ENCODE data around the gene MED13L.

The MED13L gene

GRCh38 chr12:115934046-115934445 is 343.4 kb downstream of the MED13L start:
- H3K27ac ChIP-seq (ENCODE audit: poor library complexity, severe bottlenecking) = no peak overlapping the region
- no peak overlapping the region for H3K4me3 ChIP-seq (ENCODE audit: severe bottlenecking)
- no peaks in the 10 kb centered on the region for H3K27me3 ChIP-seq (ENCODE audit: insufficient read depth, poor library complexity, severe bottlenecking)
- H3K9me3 ChIP-seq (ENCODE audit: severe bottlenecking) = peaks cover under 1% of the 10 kb centered on the region
- DNase-seq (ENCODE audit: low spot score) (no peak), ATAC-seq (ENCODE audit: low read depth) (no peak)
- no peaks in the 10 kb centered on the region for H3K36me3 ChIP-seq (ENCODE audit: low read depth)
- TF ChIP-seq, protein P1, sequence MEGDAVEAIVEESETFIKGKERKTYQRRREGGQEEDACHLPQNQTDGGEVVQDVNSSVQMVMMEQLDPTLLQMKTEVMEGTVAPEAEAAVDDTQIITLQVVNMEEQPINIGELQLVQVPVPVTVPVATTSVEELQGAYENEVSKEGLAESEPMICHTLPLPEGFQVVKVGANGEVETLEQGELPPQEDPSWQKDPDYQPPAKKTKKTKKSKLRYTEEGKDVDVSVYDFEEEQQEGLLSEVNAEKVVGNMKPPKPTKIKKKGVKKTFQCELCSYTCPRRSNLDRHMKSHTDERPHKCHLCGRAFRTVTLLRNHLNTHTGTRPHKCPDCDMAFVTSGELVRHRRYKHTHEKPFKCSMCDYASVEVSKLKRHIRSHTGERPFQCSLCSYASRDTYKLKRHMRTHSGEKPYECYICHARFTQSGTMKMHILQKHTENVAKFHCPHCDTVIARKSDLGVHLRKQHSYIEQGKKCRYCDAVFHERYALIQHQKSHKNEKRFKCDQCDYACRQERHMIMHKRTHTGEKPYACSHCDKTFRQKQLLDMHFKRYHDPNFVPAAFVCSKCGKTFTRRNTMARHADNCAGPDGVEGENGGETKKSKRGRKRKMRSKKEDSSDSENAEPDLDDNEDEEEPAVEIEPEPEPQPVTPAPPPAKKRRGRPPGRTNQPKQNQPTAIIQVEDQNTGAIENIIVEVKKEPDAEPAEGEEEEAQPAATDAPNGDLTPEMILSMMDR (IDR thresholded peaks at IDR 0.05; ENCODE audit: poor library complexity, severe bottlenecking) = no peak
- no peaks in the 10 kb centered on the region for H3K4me1 ChIP-seq (ENCODE audit: insufficient read depth, poor library complexity, severe bottlenecking)

DNA sequence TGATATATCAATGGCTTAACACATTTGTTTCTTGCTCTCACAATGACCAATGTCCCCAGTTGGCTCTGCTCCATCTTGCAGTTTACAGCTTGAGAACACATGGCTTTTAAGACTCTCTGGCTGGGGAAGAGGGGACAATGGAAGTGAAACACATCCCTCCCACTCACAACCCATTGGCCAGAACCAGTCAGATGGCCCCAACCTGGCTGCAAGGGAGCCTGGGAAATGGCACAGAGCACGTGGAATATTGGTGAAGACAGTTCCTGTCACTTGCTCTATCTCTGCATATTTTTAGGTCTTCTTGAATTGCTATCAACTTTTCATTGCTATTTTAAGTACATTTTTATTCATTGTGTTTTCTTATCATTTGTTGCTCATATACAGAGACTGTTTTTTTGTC is 345.4 kb downstream of the MED13L start:
- ATAC-seq (ENCODE audit: low read depth) (no peak), DNase-seq (ENCODE audit: low spot score) (no peak)

DNA sequence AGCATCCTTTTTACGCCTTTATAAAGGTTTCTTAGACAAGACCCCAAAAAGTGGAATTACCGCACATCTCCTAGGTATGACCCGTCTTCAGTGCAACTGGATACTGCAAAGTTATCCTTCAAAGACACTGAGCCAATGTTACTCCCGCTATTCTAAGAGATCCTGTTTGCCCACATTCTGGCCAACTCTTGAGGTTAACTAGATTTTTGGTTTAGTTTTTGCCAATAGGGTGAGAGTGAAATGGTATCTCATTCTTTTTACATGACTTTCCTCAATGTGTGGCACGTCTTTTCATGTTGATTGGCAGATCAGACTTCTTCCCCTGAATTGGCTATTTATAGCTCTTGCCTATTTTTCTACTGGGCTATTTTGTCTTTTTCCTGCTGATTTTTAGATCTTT is 347.2 kb downstream of the MED13L start:
- Histone ChIP-seq H3K4me3 (ENCODE audit: severe bottlenecking) (no peak overlapping the region), H3K9me3 (ENCODE audit: severe bottlenecking) (no peaks in the 10 kb centered on the region), H3K36me3 (ENCODE audit: low read depth) (no peaks in the 10 kb centered on the region), H3K4me1 (ENCODE audit: insufficient read depth, poor library complexity, severe bottlenecking) (no peaks in the 10 kb centered on the region), H3K27ac (ENCODE audit: poor library complexity, severe bottlenecking) (no peak overlapping the region), H3K27me3 (ENCODE audit: insufficient read depth, poor library complexity, severe bottlenecking) (no peaks in the 10 kb centered on the region)
- ATAC-seq (ENCODE audit: low read depth) (no peak), DNase-seq (ENCODE audit: low spot score) (no peak)
- TF ChIP-seq, protein P1 (IDR thresholded peaks at IDR 0.05; ENCODE audit: poor library complexity, severe bottlenecking) = no peak

More for the DNA sequence above, 345.4 kb downstream of the MED13L start:
- Histone ChIP-seq H3K4me1 (ENCODE audit: insufficient read depth, poor library complexity, severe bottlenecking) (no peaks in the 10 kb centered on the region), H3K36me3 (ENCODE audit: low read depth) (no peaks in the 10 kb centered on the region), H3K27ac (ENCODE audit: poor library complexity, severe bottlenecking) (no peak overlapping the region), H3K9me3 (ENCODE audit: severe bottlenecking) (no peaks in the 10 kb centered on the region), H3K4me3 (ENCODE audit: severe bottlenecking) (no peak overlapping the region), H3K27me3 (ENCODE audit: insufficient read depth, poor library complexity, severe bottlenecking) (no peaks in the 10 kb centered on the region)
- TF ChIP-seq, protein P1 (IDR thresholded peaks at IDR 0.05; ENCODE audit: poor library complexity, severe bottlenecking) = no peak

DNA sequence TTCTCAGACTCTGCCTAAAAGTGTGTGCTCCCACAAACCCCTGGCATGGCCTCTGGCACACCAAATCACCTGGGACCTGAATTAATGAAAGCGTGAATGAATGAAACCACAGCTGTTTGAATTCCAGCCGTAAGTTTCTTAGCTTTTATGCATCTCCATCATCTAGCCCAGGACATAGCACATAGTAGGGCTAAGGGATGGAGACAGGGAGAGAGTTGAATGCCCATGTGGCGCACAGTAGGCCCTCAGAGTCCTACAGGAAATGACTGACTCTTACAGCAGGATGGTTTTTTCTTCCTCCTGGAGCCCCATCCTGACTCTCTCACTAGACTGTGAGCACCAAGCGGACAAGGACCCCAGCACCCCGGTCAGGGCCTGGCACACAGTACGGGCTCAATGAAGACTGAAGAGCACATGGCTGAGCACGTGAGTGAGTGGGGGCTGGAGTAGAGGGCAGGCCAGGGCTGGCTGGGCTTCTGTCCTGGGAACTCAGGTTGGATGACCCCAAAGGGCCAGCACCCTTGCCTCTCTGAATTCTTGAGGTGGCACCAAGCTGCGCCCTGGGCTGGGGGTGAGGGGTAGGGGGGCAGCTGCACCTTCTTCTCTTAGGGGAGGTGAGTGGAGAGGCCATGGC is 351.3 kb downstream of the MED13L start:
- no peak for ATAC-seq (ENCODE audit: low read depth)
- H3K9me3 ChIP-seq (ENCODE audit: severe bottlenecking) = no peaks in the 10 kb centered on the region
- H3K36me3 ChIP-seq (ENCODE audit: low read depth) = no peaks in the 10 kb centered on the region
- no peak overlapping the region for H3K4me3 ChIP-seq (ENCODE audit: severe bottlenecking)
- TF ChIP-seq, protein P1 (IDR thresholded peaks at IDR 0.05; ENCODE audit: poor library complexity, severe bottlenecking) = no peak
- H3K27me3 ChIP-seq (ENCODE audit: insufficient read depth, poor library complexity, severe bottlenecking) = no peaks in the 10 kb centered on the region
- DNase-seq (ENCODE audit: low spot score) = no peak
- H3K27ac ChIP-seq (ENCODE audit: poor library complexity, severe bottlenecking) = no peak overlapping the region
- no peaks in the 10 kb centered on the region for H3K4me1 ChIP-seq (ENCODE audit: insufficient read depth, poor library complexity, severe bottlenecking)

- ATAC-seq (ENCODE audit: low read depth) = no peak
- TF ChIP-seq, protein P1 (IDR thresholded peaks at IDR 0.05; ENCODE audit: poor library complexity, severe bottlenecking) = no peak
- no peak overlapping the region for H3K4me3 ChIP-seq (ENCODE audit: severe bottlenecking)
- no peak overlapping the region for H3K27ac ChIP-seq (ENCODE audit: poor library complexity, severe bottlenecking)
- H3K4me1 ChIP-seq (ENCODE audit: insufficient read depth, poor library complexity, severe bottlenecking) = no peaks in the 10 kb centered on the region
- H3K36me3 ChIP-seq (ENCODE audit: low read depth) = no peaks in the 10 kb centered on the region
- DNase-seq (ENCODE audit: low spot score) = no peak
- no peaks in the 10 kb centered on the region for H3K9me3 ChIP-seq (ENCODE audit: severe bottlenecking)
- no peaks in the 10 kb centered on the region for H3K27me3 ChIP-seq (ENCODE audit: insufficient read depth, poor library complexity, severe bottlenecking)
Observed at GRCh38 chr12:115923851-115924250, 353.6 kb downstream of the MED13L start.
